ENCODE data around the gene COX7A1.
A peak's percentile ranks its signal among the peaks of the same experiment; 100 is the strongest.
"Not testable (repeated sequence)": the region's sequence is repeated elsewhere in the genome, so short reads cannot be mapped to it uniquely, and the experiment has no call there.

Gene COX7A1

DNA sequence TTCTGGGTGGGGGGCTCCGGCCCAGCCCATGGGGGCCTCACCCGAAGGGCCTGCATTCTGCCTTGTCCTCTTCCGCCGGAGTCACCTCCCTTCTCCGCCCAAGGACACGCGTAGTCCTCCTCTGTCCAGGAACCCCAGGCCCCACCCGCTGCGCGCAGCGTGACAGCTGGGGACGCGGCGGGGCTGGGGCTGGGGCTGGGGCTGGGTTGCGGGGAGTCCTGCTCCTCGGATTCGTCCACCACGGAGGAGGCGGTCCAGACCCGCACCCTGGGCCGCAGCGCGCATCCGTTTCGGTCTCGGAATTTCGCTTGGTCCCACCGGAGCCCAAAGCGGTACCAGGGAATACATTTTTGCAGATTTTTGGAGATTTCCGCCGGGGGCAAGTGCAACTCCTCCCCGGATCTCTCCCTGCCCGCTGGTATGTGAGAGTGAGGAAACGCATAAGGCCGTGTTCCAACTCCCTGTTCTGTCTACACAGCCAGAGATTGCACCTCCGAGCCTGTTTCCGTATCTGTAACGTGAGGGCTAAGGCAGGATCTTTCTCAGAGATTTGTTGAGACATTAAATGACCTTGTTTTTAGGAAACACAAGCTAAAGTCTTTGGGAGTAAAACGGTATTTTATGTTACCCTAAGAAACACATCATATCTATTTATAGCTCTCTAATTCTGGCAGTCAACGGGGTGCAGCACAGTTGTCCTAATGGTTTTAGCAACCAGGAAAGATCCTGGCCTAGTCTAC is at the start of gene COX7A1:
COX7A1 (minus strand) TSS at position 96 of the 740 bp plus-strand sequence; CDS start at position 56, 40 bp downstream.
- peaks cover 14% of the 10 kb centered on the region for H3K36me3 ChIP-seq (ENCODE audit: control insufficient read depth, insufficient read depth, low read length)
- peak within 1 kb of the TSS; percentile 97 for H3K27ac ChIP-seq (ENCODE audit: low read depth, low read length)
- H3K9ac ChIP-seq (ENCODE audit: low read length) = peak within 1 kb of the TSS; percentile 86
- no peaks in the 10 kb centered on the region for H3K27me3 ChIP-seq (ENCODE audit: control insufficient read depth, insufficient read depth, low read length)
- peak within 1 kb of the TSS; percentile 65 for H3K4me3 ChIP-seq (ENCODE audit: low read length)
- peaks cover 7% of the 10 kb centered on the region for H3K4me1 ChIP-seq (ENCODE audit: control insufficient read depth, insufficient read depth, low read length)

DNA sequence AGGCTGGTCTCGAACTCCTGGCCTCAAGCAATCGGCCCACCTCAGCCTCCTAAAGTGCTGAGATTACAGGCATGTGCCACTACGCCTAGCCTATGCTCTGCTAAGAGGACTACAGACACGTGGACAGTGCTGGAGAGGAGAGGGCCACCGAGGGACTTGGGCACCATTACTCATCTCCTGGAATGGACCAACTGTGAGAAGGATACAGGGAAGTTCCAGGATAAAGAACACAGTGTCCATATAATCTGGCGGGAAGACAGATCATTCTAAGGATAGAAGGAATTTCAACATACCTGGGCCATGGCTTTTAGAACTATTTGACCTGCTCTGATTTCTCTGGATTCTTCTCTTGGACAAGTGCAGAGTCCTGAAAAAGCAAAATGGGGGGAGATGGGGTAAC is 49.4 kb upstream of the COX7A1 start:
- Histone ChIP-seq H3K36me3 (ENCODE audit: control insufficient read depth, insufficient read depth, low read length) (peaks cover 2% of the 10 kb centered on the region), H3K27me3 (ENCODE audit: control insufficient read depth, insufficient read depth, low read length) (no peaks in the 10 kb centered on the region), H3K9ac (ENCODE audit: low read length) (no peak overlapping the region), H3K4me1 (ENCODE audit: control insufficient read depth, insufficient read depth, low read length) (no peaks in the 10 kb centered on the region), H3K4me3 (ENCODE audit: low read length) (no peak overlapping the region), H3K27ac (ENCODE audit: low read depth, low read length) (no peak overlapping the region)

DNA sequence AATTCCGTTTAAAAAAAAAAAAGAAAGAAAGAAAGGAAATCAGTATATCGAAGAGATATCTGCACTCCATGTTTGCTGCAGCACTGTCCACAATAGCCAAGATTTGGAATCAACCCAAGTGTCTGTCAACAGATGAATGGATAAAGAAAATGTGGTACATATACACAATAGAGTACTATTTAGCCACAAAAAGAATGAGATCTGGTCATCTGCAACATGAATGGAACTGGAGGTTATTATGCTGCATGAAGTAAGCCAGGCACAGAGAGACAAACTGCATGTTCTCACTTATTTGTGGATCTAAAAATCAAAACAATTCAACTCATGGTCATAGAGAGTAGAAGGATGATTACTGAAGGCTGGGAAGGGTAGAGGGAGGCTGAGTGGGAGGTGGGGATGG is 45.9 kb upstream of the COX7A1 start:
- Histone ChIP-seq H3K36me3 (ENCODE audit: control insufficient read depth, insufficient read depth, low read length) (no peaks in the 10 kb centered on the region), H3K4me1 (ENCODE audit: control insufficient read depth, insufficient read depth, low read length) (no peaks in the 10 kb centered on the region), H3K27me3 (ENCODE audit: control insufficient read depth, insufficient read depth, low read length) (no peaks in the 10 kb centered on the region), H3K9ac (ENCODE audit: low read length) (no peak overlapping the region), H3K4me3 (ENCODE audit: low read length) (no peak overlapping the region), H3K27ac (ENCODE audit: low read depth, low read length) (no peak overlapping the region)

DNA sequence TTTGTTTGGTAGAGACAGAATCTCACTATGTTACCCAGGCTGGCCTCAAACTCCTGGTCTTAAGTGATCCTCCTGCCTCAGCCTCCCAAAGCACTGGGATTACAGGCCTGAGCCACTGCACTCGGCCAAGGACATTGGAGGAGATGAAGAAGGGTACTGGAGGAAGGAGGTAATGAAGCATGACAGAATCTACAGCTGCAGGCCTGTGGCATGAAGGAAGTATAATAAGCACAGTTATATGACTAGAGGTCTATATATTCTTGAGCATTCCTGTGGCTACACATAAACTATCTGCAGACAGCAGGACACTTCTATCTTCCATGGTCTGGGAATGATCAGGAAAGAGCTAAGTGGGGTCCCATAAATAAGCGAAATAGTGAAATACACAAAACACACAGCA is 44.0 kb upstream of the COX7A1 start:
- Histone ChIP-seq H3K9ac (ENCODE audit: low read length) (no peak overlapping the region), H3K4me3 (ENCODE audit: low read length) (no peak overlapping the region), H3K4me1 (ENCODE audit: control insufficient read depth, insufficient read depth, low read length) (no peaks in the 10 kb centered on the region), H3K27ac (ENCODE audit: low read depth, low read length) (no peak overlapping the region), H3K36me3 (ENCODE audit: control insufficient read depth, insufficient read depth, low read length) (no peaks in the 10 kb centered on the region), H3K27me3 (ENCODE audit: control insufficient read depth, insufficient read depth, low read length) (no peaks in the 10 kb centered on the region)

DNA sequence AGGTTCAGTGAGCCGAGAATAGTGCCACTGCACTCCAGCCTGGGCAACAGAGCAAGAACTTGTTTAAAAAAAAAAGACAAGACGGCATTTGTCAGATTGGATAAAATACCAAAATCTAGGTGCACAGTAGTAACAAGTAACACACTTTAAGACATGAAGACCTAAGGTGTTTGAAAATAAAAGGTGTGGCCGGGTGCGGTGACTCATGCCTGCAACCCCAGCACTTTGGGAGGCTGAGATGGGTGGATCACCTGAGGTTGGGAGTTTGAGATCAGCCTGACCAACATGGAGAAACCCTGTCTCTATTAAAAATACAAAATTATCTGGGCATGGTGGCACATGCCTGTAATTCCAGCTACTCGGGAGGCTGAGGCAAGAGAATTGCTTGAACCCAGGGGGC is 34.5 kb upstream of the COX7A1 start:
- not testable (repeated sequence) for H3K27ac ChIP-seq (ENCODE audit: low read depth, low read length)

DNA sequence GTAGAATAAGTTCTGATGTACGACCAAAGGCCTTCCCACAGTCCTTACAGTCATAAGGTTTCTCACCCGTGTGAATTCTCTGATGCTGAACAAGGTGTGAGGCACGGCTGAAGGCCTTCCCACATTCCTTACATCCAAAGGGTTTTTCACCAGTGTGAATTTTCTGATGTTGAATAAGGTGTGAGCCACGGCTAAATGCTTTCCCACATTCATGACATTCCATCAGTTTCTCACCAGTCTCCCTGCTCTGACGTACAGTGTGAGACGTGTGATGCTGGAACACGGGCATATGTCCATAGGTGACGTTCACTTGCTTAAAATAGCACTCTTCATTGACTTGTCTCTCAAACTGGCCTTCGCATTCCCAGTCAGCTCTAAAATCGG is 31.0 kb upstream of the COX7A1 start:
- H3K27me3 ChIP-seq (ENCODE audit: control insufficient read depth, insufficient read depth, low read length) = no peaks in the 10 kb centered on the region
- H3K4me3 ChIP-seq (ENCODE audit: low read length) = no peak overlapping the region
- peaks cover 4% of the 10 kb centered on the region for H3K36me3 ChIP-seq (ENCODE audit: control insufficient read depth, insufficient read depth, low read length)
- no peak overlapping the region for H3K27ac ChIP-seq (ENCODE audit: low read depth, low read length)
- no peaks in the 10 kb centered on the region for H3K4me1 ChIP-seq (ENCODE audit: control insufficient read depth, insufficient read depth, low read length)
- H3K9ac ChIP-seq (ENCODE audit: low read length) = no peak overlapping the region

More for the DNA sequence above, 34.5 kb upstream of the COX7A1 start:
- not testable (repeated sequence) for H3K4me1 ChIP-seq (ENCODE audit: control insufficient read depth, insufficient read depth, low read length); H3K36me3 ChIP-seq (ENCODE audit: control insufficient read depth, insufficient read depth, low read length); H3K9ac ChIP-seq (ENCODE audit: low read length); H3K4me3 ChIP-seq (ENCODE audit: low read length); H3K27me3 ChIP-seq (ENCODE audit: control insufficient read depth, insufficient read depth, low read length)

DNA sequence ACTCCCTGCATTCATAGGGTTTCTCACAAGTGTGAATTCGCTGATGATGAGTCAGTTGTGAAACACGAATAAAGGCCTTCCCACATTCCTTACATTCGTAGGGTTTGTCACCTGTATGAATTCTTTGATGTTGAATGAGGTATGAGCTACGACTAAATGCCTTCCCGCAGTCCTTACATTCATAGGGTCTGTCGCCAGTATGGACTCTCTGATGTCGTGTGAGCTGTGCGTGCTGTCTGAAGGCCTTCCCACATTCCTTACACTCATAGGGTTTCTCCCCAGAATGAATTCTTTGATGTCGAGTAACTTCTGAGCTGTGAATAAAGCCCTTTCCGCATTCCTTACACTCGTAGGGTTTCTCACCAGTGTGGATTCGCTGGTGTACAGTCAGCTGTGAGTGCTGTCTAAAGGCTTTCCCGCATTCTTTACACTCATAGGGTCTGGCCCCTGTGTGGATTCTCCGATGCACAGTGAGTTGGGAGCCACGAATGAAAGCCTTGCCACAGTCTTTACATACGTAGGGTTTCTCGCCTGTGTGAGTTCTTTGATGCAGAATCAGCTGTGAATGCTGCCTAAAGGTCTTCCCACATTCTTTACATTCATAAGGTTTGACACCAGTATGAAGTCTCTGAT is 30.5 kb upstream of the COX7A1 start:
- Histone ChIP-seq H3K9ac (ENCODE audit: low read length) (no peak overlapping the region), H3K4me1 (ENCODE audit: control insufficient read depth, insufficient read depth, low read length) (no peaks in the 10 kb centered on the region), H3K27ac (ENCODE audit: low read depth, low read length) (no peak overlapping the region), H3K27me3 (ENCODE audit: control insufficient read depth, insufficient read depth, low read length) (no peaks in the 10 kb centered on the region), H3K4me3 (ENCODE audit: low read length) (no peak overlapping the region), H3K36me3 (ENCODE audit: control insufficient read depth, insufficient read depth, low read length) (peaks cover 4% of the 10 kb centered on the region)

DNA sequence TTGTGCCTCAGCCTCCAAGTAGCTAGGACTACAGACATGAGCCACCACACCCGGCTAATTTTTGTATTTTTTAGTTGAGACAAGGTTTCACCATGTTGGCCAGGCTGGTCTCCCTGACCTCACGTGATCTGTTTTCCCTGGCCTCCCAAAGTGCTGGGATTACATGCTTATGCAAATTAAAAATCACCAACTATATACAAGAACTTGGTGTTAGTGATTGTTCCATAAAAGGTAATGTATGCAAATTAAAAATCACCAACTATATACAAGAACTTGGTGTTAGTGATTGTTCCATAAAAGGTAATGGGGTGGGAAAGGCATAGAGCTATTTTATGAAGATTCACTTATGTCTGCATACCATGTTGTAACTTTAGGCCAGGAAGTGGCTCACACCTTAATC is 26.8 kb upstream of the COX7A1 start:
- not testable (repeated sequence) for H3K4me1 ChIP-seq (ENCODE audit: control insufficient read depth, insufficient read depth, low read length); H3K9ac ChIP-seq (ENCODE audit: low read length); H3K27ac ChIP-seq (ENCODE audit: low read depth, low read length); H3K36me3 ChIP-seq (ENCODE audit: control insufficient read depth, insufficient read depth, low read length); H3K4me3 ChIP-seq (ENCODE audit: low read length); H3K27me3 ChIP-seq (ENCODE audit: control insufficient read depth, insufficient read depth, low read length)

DNA sequence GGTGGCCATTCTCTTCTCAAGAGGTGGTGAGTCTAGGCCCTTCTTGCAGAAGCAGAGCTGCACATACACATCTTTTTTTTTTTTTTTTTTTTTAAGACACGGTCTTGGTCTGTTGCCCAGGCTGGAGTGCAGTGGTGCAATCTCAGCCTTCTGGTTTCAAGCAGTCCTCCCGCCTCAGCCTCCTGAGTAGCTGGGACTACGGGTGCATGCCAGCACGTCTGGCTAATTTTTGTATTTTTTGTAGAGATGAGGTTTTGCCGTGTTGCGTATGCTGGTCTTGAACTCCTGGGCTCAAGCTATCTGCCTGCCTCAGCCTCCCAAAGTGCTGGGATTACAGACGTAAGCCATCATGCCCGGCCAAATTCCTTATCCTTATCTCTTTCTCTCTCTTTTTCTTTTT is 21.6 kb upstream of the COX7A1 start:
- not testable (repeated sequence) for H3K4me3 ChIP-seq (ENCODE audit: low read length); H3K9ac ChIP-seq (ENCODE audit: low read length); H3K27me3 ChIP-seq (ENCODE audit: control insufficient read depth, insufficient read depth, low read length); H3K36me3 ChIP-seq (ENCODE audit: control insufficient read depth, insufficient read depth, low read length); H3K4me1 ChIP-seq (ENCODE audit: control insufficient read depth, insufficient read depth, low read length); H3K27ac ChIP-seq (ENCODE audit: low read depth, low read length)

DNA sequence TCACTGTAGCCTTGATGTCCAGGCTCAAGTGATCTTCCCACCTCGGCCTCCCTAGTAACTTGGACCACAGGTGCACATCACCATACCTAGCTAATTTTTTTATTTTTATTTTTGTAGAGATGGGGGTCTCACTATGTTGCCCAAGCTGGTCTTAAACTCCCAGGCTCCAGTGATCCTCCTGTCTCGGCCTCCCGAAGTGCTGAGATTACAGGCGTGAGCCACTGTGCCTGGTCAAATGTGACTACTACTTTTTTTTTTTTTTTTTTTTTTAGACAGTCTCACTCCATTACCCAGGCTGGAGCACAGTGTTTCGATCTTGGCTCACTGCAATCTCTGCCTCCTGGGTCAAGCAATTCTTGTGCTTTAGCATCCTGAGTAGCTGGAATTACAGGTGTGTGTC is 20.6 kb upstream of the COX7A1 start:
- Histone ChIP-seq H3K4me1 (ENCODE audit: control insufficient read depth, insufficient read depth, low read length) (peaks cover 2% of the 10 kb centered on the region), H3K4me3 (ENCODE audit: low read length) (no peak overlapping the region), H3K27ac (ENCODE audit: low read depth, low read length) (no peak overlapping the region), H3K27me3 (ENCODE audit: control insufficient read depth, insufficient read depth, low read length) (no peaks in the 10 kb centered on the region), H3K9ac (ENCODE audit: low read length) (no peak overlapping the region), H3K36me3 (ENCODE audit: control insufficient read depth, insufficient read depth, low read length) (no peaks in the 10 kb centered on the region)

DNA sequence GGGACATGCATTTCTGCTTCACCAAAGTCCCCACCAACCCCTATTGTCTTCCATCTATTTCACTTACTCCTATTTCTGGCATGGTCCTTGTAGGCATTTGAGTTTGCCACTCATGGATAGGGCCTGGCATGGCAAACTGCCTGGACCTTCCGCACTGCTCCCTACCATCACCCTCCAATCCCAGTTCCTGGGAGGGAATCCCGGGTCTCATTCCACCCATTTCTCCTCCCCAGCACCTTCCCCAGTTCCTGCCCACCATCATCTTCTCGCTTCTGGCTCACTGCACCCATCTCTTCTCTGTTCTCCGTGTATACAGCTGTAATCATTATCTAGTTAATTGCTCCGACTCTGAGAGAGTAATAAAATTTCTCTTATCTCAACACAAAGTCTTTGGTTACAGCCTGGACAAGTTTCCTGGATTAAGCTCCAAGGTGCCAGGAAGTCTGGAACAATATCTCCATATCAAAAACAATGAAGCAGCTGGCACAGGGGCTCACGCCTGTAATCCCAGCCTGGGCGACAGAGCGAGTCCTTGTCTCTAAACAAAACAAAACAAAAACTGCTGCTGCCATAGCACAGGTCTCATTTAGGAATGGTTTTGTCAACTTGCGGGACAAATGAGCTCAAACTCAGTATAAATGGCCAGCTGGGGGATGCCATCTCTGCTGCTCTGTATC is 17.0 kb upstream of the COX7A1 start:
- Histone ChIP-seq H3K4me1 (ENCODE audit: control insufficient read depth, insufficient read depth, low read length) (peaks cover 2% of the 10 kb centered on the region), H3K27ac (ENCODE audit: low read depth, low read length) (no peak overlapping the region), H3K9ac (ENCODE audit: low read length) (no peak overlapping the region), H3K4me3 (ENCODE audit: low read length) (no peak overlapping the region), H3K27me3 (ENCODE audit: control insufficient read depth, insufficient read depth, low read length) (no peaks in the 10 kb centered on the region), H3K36me3 (ENCODE audit: control insufficient read depth, insufficient read depth, low read length) (peaks cover 3% of the 10 kb centered on the region)

DNA sequence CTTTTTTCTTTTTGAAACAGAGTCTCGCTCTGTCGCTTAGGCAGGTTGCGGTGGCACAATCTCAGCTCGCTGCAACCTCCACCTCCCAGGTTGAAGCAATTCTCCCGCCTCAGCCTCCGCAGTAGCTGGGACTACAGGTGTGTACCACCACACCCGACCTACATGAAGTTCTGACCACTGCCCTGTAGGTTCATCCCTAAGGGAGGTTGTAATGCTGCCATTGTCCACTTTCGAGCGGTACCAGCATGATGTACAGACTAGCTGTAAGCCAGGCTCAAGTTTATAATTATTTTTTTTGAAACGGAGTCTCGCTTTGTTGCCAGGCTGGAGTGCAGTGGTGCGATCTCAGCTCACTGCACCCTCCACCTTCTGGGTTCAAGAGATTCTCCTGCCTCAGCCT is 11.6 kb upstream of the COX7A1 start:
- peaks cover 3% of the 10 kb centered on the region for H3K36me3 ChIP-seq (ENCODE audit: control insufficient read depth, insufficient read depth, low read length)
- no peaks in the 10 kb centered on the region for H3K4me1 ChIP-seq (ENCODE audit: control insufficient read depth, insufficient read depth, low read length)
- no peak overlapping the region for H3K9ac ChIP-seq (ENCODE audit: low read length)
- H3K4me3 ChIP-seq (ENCODE audit: low read length) = no peak overlapping the region
- no peak overlapping the region for H3K27ac ChIP-seq (ENCODE audit: low read depth, low read length)
- no peaks in the 10 kb centered on the region for H3K27me3 ChIP-seq (ENCODE audit: control insufficient read depth, insufficient read depth, low read length)

All from rectal smooth muscle tissue (tissue), 1 donor.